GM23338 (cell line): Measurements from ENCODE around the gene RRP9. TPM values are rescaled to one million over a fixed set of nuclear protein-coding genes. Genes with fewer than 3 reads are reported as not detected.

Experiments used
- ATAC-seq: fragments of 200-7000 bp; cut with Tn5 transposase; 3 replicates; pipeline ENCODE4 v1.9.1; 2020
- DNase-seq: peaks from one replicate; pipeline ENCODE4 v3.0.0-alpha.2; 2015; ENCODE audit warnings: low spot score
- H2AFZ ChIP-seq: fragments of 200-600 bp; sonication (generic); 2 replicates; pipeline ENCODE4 v1.8.0; 2016; ENCODE audit warnings: antibody characterized with exemption, mild to moderate bottlenecking, moderate library complexity
- H3F3A ChIP-seq: fragments of 200-600 bp; sonication (generic); replicated peaks from 2 replicates; pipeline ENCODE4 v1.8.0; 2017; ENCODE audit warnings: antibody characterized with exemption, mixed run types, low read depth
- H3K27ac ChIP-seq: fragments of 200-600 bp; sonication (generic); 2 replicates; pipeline ENCODE4 v1.6.1; 2016; ENCODE audit warnings: low read depth
- H3K27me3 ChIP-seq: fragments of 200-600 bp; sonication (generic); 2 replicates; pipeline ENCODE4 v1.8.0; 2016; ENCODE audit warnings: mild to moderate bottlenecking, mixed run types, moderate library complexity; ENCODE audit not compliant: insufficient read depth
- H3K36me3 ChIP-seq: fragments of 200-600 bp; sonication (generic); 2 replicates; pipeline ENCODE4 v1.8.0; 2016; ENCODE audit warnings: mild to moderate bottlenecking; ENCODE audit not compliant: insufficient read depth
- H3K4me1 ChIP-seq: fragments of 200-600 bp; sonication (generic); 2 replicates; pipeline ENCODE4 v1.8.0; 2016; ENCODE audit warnings: mild to moderate bottlenecking, moderate library complexity; ENCODE audit not compliant: insufficient read depth
- H3K4me2 ChIP-seq: fragments of 200-600 bp; sonication (generic); 2 replicates; pipeline ENCODE4 v1.7.1; 2017; ENCODE audit warnings: mixed run types
- H3K4me3 ChIP-seq: fragments of 200-600 bp; sonication (generic); 2 replicates; pipeline ENCODE4 v1.6.1; 2016; ENCODE audit warnings: mixed run types
- H3K79me2 ChIP-seq: fragments of 200-600 bp; sonication (generic); replicated peaks from 2 replicates; pipeline ENCODE4 v1.8.0; 2017; ENCODE audit warnings: mild to moderate bottlenecking; ENCODE audit not compliant: insufficient read depth
- H3K9me2 ChIP-seq: fragments of 200-600 bp; sonication (generic); 2 replicates; pipeline ENCODE4 v1.8.0; 2017; ENCODE audit not compliant: insufficient read depth
- H4K20me1 ChIP-seq: fragments of 200-600 bp; sonication (generic); replicated peaks from 2 replicates; pipeline ENCODE4 v1.8.0; 2017; ENCODE audit warnings: mild to moderate bottlenecking; ENCODE audit not compliant: insufficient read depth
- H3K27ac Mint-ChIP-seq: 2 replicates; pipeline ENCODE4 v1.8.0; 2020; ENCODE audit warnings: inconsistent platforms, mild to moderate bottlenecking, moderate library complexity, mixed read lengths
- H3K27me3 Mint-ChIP-seq: 3 replicates; pipeline ENCODE4 v1.8.0; 2022; ENCODE audit warnings: low read depth, mild to moderate bottlenecking, moderate library complexity, mixed read lengths, inconsistent platforms; ENCODE audit not compliant: insufficient read depth, poor library complexity
- H3K36me3 Mint-ChIP-seq: 3 replicates; pipeline ENCODE4 v1.8.0; 2021; ENCODE audit warnings: low read depth, mild to moderate bottlenecking, inconsistent platforms, moderate library complexity, mixed read lengths
- H3K4me1 Mint-ChIP-seq: 3 replicates; pipeline ENCODE4 v1.8.0; 2020; ENCODE audit warnings: mild to moderate bottlenecking, inconsistent platforms, mixed read lengths
- H3K4me3 Mint-ChIP-seq: 3 replicates; pipeline ENCODE4 v1.8.0; 2021; ENCODE audit warnings: moderate library complexity, mild to moderate bottlenecking, inconsistent platforms, mixed read lengths
- H3K9me3 Mint-ChIP-seq: 3 replicates; pipeline ENCODE4 v1.8.0; 2020; ENCODE audit warnings: moderate library complexity, mild to moderate bottlenecking, inconsistent platforms, mixed read lengths
- CREB1 ChIP-seq: fragments of 250-450 bp; sonication (Bioruptor Pico); IDR thresholded peaks from 2 replicates; pipeline ENCODE4 v1.5.0; 2020; ENCODE audit warnings: low read depth, mild to moderate bottlenecking, moderate library complexity
- CTCF ChIP-seq, 2 experiments: fragments of 200-600 bp in 1 of 2; sonication (generic) in 1 of 2; conservative IDR thresholded peaks; 2 replicates each; pipeline versions ENCODE4 v1.5.1 to v1.6.1; 2016 to 2017; ENCODE audit warnings: antibody characterized with exemption in 2 of 2, low read depth in 2 of 2, mild to moderate bottlenecking in 2 of 2, moderate library complexity in 1 of 2
- EZH2 ChIP-seq: fragments of 200-600 bp; sonication (generic); IDR thresholded peaks from one replicate; pipeline ENCODE4 v1.8.0; 2017; ENCODE audit warnings: antibody characterized with exemption, mild to moderate bottlenecking, low read depth; ENCODE audit not compliant: unreplicated experiment
- EZH2phosphoT487 ChIP-seq: fragments of 200-600 bp; sonication (generic); IDR thresholded peaks from one replicate; pipeline ENCODE4 v1.8.1; 2018; ENCODE audit warnings: antibody characterized with exemption; ENCODE audit not compliant: unreplicated experiment
- JUNB ChIP-seq: IDR thresholded peaks from one replicate; pipeline ENCODE4 v1.6.1; 2016; ENCODE audit warnings: antibody characterized with exemption; ENCODE audit not compliant: unreplicated experiment
- POLR2AphosphoS5 ChIP-seq: IDR thresholded peaks from 2 replicates; pipeline ENCODE4 v1.6.1; 2016; ENCODE audit warnings: antibody characterized with exemption, low read depth
- REST ChIP-seq: IDR thresholded peaks from one replicate; pipeline ENCODE4 v1.6.1; 2018; ENCODE audit warnings: antibody characterized with exemption; ENCODE audit not compliant: unreplicated experiment
- STAT1 ChIP-seq: IDR thresholded peaks from one replicate; pipeline ENCODE4 v1.6.1; 2016; ENCODE audit warnings: antibody characterized with exemption; ENCODE audit not compliant: unreplicated experiment
- ZNF114 ChIP-seq: fragments of 250-450 bp; sonication (Bioruptor Pico); IDR thresholded peaks from 2 replicates; pipeline ENCODE4 v1.5.0; 2020; ENCODE audit warnings: mild to moderate bottlenecking, moderate library complexity
- ZNF331 ChIP-seq: fragments of 250-450 bp; sonication (Bioruptor Pico); IDR thresholded peaks from 2 replicates; pipeline ENCODE4 v1.5.0; 2020; ENCODE audit warnings: low read depth, mild to moderate bottlenecking, moderate library complexity
- ZNF462 ChIP-seq: fragments of 250-450 bp; sonication (Bioruptor Pico); IDR thresholded peaks from 2 replicates; pipeline ENCODE4 v1.5.0; 2020; ENCODE audit warnings: mild to moderate bottlenecking, moderate library complexity
- polyA plus RNA-seq: library from polyadenylated mRNA; unstranded; fragments of >200 nt; fragmentation: Nextera tagmentation; extraction: Ambion mirVana; gene quantifications from 2 replicates; pipeline ENCODE4 v1.2.1, GENCODE V29; 2016
- total RNA-seq: library from RNA; depleted of rRNA; stranded (reverse); fragments of >200 nt; shearing (Covaris generic); gene quantifications from 2 replicates; pipeline ENCODE4 v1.2.3, GENCODE V29; 2014

Gene RRP9
- total and polyA plus RNA-seq, 2 experiments from 2014 or later, result 62.4 to 68.1 TPM

- ATAC-seq (peak; percentile 72), DNase-seq (peak; percentile 79)
- Mint-ChIP-seq H3K4me1 (peaks cover 14% of the 10 kb centered on the region), H3K9me3 (no peaks in the 10 kb centered on the region), H3K27me3 (peaks cover 15% of the 10 kb centered on the region), H3K27ac (peak overlapping the region; percentile 92), H3K4me3 (peak overlapping the region; percentile 82), H3K36me3 (no peaks in the 10 kb centered on the region)
- Histone ChIP-seq H2AFZ (peak overlapping the region; percentile 95), H3K27me3 (peaks cover 6% of the 10 kb centered on the region; the same call in 1 of the 2 replicates), H3K4me1 (peaks cover 15% of the 10 kb centered on the region), H3K4me2 (peak overlapping the region; percentile 99), H3K79me2 (no peaks in the 10 kb centered on the region), H3K36me3 (no peaks in the 10 kb centered on the region), H4K20me1 (no peaks in the 10 kb centered on the region), H3F3A (peaks cover 11% of the 10 kb centered on the region), H3K27ac (peak overlapping the region; percentile 89), H3K4me3 (peak overlapping the region; percentile 90), H3K9me2 (no peaks in the 10 kb centered on the region)
- TF ChIP-seq POLR2AphosphoS5 (no peak), CTCF (conservative IDR thresholded peaks at IDR 0.05; ENCODE audit: low read depth in 2 of 2) (peak; percentile 63 to 65)
These were observed 40.7 kb upstream of the RRP9 start for GRCh38 chr3:51982352-51982837.

GRCh38 chr3:51980253-51980652 is 38.5 kb upstream of the RRP9 start:
- no peak for DNase-seq
- no peak overlapping the region for H3K4me2 ChIP-seq
- no peaks in the 10 kb centered on the region for H4K20me1 ChIP-seq
- no peak for ATAC-seq
- H3K27ac ChIP-seq, result no peak overlapping the region
- peaks cover 33% of the 10 kb centered on the region for H3K27me3 Mint-ChIP-seq
- peaks cover 26% of the 10 kb centered on the region for H3F3A ChIP-seq
- H3K9me3 Mint-ChIP-seq, result no peaks in the 10 kb centered on the region
- no peaks in the 10 kb centered on the region for H3K36me3 ChIP-seq
- H3K27ac Mint-ChIP-seq, result no peak overlapping the region
- peaks cover 23% of the 10 kb centered on the region for H3K4me1 ChIP-seq
- no peaks in the 10 kb centered on the region for H3K9me2 ChIP-seq
- peaks cover 27% of the 10 kb centered on the region for H3K27me3 ChIP-seq
- peaks cover 18% of the 10 kb centered on the region for H3K4me1 Mint-ChIP-seq
- no peak overlapping the region for H3K4me3 Mint-ChIP-seq
- no peak overlapping the region for H3K4me3 ChIP-seq
- no peak overlapping the region for H2AFZ ChIP-seq
- no peaks in the 10 kb centered on the region for H3K79me2 ChIP-seq
- no peaks in the 10 kb centered on the region for H3K36me3 Mint-ChIP-seq
- TF ChIP-seq STAT1 (no peak), CREB1 (CRISPR knock-in tag) (no peak), ZNF462 (no peak), JUNB (no peak), EZH2 (no peak), ZNF114 (CRISPR knock-in tag) (no peak), ZNF331 (CRISPR knock-in tag) (no peak), REST (no peak), EZH2phosphoT487 (no peak)
